HG03045 (cell line): ENCODE measurements around the gene B4GALNT2.
"Not testable (repeated sequence)": the region's sequence is repeated elsewhere in the genome, so short reads cannot be mapped to it uniquely, and the experiment has no call there.

Experiments
- ATAC-seq: cut with Tn5 transposase; IDR thresholded peaks from one replicate; pipeline ENCODE4 v1.9.1; 2021; ENCODE audit warnings: mild to moderate bottlenecking, moderate library complexity; ENCODE audit not compliant: unreplicated experiment

B4GALNT2 gene

DNA sequence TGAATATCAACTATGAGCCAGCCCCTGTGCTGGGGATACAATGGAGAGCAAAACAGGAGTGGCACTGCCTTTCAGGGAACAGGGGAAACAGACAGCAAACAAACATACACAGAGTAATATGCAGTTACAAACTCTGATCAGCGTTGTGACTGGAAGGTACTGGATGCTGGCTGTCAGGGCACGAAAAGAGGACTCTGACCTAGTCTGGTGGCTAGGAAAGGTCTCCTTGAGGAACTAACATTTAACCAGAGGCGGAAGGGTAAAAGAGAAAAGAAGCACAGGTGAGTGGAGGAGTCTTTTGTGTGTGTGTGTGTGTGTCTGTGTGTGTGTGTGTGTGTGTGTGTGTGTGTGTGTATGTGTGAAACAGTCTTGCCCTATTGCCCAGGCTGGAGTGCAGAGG is 12.4 kb upstream of the B4GALNT2 start:
- ATAC-seq = no peak

DNA sequence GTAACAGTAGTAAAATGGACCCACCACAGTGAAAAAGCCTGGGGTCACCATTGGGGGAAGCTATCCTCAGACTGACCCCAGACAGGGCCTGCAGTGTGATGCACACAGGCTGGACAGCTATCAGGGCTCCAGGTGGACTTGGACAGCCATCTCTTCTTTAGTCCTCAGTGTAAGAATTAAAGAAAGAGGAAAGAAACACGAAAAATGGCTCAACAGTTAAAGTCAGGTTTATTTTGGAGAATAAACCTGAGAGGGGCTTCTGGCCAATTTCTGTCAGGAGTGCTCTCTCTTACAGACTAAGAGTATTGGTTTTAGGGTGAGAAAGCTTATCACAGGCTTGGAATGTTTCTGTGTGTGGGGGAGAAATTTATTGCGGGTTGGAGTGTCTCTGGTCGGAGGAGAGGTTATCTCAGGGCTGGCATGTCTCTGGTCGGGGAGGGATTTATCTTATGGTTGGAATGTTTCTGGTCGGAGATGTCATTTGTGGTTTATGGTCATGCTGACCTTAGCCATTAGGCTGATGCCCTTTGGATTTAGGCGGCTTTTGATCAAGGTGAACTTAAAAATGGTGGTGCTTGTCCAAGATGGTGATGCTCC is 10.8 kb upstream of the B4GALNT2 start:
- ATAC-seq = no peak

DNA sequence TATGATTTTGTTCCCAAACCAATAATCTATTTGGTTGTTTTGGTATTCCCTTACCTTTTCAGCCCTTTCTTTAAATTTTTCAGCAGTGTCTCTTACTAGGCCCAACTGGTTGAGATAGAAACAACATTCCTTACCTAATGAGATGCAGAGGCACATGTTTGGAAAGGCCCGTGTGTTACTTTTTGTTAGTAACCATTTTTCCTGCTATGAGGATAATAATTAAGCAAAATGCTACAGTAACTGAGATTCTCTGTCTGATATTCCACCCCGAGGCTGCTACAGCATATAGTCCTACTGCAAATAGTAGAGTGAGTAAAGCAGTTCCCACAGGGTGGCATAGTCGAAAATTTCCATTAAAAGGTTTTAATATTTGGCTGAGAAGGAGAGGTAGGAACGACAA is 10.0 kb upstream of the B4GALNT2 start:
- ATAC-seq = no peak

DNA sequence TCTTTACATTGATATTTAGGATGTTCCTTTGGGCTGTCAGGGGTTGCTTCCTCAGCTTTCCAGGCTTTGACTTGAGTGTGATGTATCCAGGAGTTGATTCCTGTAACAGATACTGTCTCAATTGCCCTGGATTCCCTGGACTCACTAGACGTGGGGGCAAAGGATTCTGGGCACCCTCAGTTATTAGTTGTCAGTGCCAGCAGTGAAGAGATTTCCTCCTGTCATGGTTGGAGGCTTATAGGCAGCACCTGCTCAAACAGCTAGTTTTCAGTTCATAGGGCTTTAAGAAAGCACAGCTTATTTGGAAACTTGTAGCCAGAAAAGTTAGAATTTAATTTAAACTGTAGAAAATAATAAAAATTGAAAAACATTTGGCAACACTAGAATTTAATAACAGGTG is 9.5 kb upstream of the B4GALNT2 start:
- ATAC-seq = no peak

DNA sequence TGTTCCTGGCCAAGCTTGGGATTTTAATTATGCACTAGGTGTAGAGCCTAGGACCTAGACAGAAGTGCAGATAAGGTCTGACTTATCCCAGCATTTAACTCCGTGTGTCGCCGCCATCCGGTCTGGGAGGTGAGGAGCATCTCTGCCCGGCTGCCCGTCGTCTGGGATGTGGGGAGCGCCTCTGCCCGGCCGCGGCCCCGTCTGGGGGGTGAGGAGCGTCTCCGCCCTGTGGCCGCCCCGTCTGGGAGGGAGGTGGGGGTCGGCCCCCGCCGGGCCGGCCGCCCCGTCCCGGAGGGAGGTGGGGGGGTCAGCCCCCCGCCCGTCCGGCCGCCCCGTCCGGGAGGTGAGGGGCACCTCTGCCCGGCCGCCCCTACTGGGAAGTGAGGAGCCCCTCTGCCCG is 7.1 kb upstream of the B4GALNT2 start:
- no peak for ATAC-seq

DNA sequence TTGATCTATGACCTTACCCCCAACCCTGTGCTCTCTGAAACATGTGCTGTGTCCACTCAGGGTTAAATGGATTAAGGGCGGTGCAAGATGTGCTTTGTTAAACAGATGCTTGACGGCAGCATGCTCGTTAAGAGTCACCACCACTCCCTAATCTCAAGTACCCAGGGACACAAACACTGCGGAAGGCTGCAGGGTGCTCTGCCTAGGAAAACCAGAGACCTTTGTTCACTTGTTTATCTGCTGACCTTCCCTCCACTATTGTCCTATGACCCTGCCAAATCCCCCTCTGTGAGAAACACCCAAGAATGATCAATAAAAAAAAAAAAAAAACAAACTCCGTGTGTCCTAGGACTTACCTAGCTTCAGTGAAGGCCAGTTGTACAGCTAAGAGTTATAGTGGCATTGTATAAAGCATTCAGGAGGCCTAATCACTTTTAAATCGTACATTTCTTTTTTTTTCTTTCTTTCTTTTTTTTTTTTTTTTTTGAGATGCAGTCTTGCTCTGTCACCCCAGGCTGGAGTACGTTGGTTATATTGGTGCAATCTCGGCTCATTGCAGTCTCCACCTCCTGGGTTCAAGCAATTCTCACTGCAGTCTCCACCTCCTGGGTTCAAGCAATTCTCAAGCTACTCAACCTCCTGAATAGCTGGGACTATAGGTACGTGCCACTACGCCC is 6.2 kb upstream of the B4GALNT2 start:
- ATAC-seq = not testable (repeated sequence)

DNA sequence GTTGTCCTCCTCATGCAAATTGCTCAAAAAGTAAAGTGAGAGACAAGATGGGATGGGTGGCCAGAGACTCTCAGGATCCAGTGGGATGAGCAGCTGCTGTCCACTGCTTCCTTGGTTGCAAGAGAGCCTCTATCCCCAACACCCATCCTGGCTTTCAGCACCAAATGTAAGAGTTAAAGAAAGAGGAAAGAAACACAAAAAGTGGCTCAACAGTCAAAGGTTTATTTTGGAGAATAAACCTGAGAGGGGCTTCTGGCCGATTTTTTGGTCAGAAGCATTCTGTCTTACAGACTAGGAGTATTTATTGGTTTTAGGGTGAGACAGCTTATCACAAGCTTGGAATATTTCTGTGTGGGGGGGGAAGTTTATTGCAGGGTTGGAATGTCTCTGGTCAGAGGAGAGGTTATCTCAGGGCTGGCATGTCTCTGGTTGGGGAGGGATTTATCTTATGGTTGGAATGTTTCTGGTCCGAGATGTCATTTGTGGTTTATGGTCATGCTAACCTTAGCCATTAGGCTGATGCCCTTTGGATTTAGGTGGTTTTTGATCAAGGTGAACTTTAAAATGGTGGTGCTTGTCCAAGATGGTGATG is 3.1 kb upstream of the B4GALNT2 start:
- ATAC-seq = not testable (repeated sequence)

DNA sequence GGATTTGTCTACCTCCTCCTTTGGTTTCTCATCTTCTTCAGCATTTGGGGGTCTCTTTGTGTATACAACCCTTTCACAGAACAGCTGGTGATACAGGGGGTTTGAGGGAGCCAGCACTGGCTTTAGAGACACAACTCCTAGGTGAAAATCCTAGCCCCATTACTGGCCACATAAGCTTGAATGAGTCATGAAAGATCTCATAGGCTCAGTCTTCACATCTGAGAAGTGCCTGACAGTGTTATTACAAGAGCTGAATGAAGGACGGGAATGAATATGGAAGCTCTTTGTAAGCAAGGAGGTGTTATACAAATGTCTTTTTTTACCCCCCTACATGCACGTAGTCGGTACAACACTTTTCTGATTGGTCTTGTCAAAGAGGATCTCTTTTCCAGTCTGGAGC is 1.7 kb upstream of the B4GALNT2 start:
- no peak for ATAC-seq

DNA sequence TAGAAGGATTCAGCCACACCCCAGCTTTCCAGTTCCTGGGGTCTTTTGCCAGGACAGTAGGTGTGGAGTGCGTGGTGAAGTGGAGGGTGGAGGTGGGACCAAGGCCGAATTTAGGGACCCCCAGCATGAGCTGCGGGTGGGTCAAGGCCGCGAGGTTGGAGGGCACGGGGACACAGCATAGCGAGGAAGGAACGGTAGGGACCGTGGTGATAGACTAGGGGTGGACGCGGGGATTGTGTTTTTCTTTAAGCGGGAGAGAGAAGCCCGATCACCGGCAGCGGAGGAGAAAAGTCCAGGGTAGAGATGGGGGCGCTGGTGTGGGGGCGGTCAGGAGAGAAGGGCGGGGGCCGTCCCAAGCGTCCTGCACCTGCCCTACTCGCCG is 261 bp upstream of the B4GALNT2 start:
- ATAC-seq = no peak

DNA sequence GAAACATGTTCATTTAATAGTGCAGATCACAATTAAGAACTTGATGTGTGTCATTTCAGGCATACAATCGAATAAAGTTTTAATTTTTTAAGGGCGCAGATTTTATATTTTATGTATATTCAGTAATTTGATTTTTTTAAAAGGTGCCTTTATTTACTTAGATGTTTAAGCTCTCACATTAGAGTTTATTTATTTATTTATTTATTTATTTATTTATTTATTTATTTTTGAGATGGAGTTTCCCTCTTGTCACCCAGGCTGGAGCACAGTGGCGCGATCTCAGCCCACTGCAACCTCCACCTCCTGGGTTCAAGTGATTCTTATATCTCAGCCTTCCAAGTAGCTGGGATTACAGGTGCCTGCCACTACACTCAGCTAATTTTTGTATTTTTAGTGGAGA is 3.8 kb downstream of the B4GALNT2 start:
- ATAC-seq = no peak

DNA sequence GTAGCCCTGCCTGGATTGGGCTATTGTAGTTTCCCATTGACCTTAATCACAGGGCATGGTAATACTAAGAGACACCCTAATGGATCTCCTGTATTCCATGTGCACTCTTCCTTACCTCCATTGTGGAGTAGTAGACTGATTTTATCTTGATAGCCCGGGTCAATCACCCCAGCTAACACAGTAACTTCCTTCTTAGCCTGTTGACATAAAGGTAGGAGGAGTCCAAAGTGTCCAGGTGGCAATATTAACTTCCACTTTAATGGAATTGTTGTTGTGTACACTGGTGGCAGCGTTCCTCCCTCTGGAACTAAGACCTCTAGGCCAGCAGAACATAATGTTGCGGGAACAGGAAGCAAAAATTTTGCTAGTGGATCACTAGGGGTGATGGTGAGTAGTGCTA is 13.1 kb downstream of the B4GALNT2 start:
- ATAC-seq = not testable (repeated sequence)

DNA sequence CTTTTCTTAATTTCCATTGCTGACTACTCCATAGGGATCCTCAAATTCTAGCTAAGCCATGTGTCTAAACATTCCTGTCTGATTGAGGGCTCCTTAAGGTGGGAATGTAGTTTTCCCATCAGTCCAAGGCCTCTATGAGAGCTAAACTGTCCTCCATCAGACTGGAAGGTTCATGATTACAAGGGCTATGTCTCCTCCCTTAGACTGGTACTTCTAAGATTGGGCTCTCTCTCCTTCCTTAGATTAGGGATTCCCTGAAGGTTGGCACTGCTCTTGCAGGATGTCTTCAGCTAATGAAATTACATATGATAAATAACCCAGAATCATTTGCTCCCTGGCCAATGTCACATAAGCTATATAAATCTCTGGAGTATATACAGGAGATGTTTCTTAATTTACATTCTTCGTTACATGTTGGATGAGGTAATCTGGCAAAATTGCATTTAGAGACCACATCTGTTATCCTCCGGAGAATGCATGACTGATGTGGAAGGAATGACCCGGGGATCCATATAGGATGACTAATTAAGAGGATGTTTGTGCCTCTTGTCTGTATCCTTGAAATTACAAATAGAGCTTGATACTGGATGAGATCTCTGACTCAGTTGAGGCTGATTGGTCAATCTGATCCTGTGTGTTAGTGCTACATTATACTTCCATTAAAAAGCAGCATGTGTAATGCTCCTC is 14.2 kb downstream of the B4GALNT2 start:
- no peak for ATAC-seq

DNA sequence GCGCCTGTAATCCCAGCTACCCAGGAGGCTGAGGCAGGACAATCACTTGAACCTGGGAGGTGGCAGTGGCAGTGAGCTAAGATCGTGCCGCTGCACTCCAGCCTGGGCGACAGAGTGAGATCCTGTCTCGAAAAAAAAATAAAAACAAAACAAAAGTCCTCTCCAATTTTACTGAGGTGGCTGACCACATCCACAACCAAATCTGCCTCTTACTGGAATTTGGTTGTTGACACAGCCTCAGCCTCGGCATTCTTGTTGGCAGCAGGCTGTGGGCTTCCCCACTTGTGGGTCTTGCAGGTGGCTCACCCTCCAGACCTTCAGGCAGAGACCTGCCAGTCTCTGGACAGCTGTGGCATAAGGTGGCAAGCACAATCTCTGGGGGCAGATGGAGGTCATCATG is 15.6 kb downstream of the B4GALNT2 start:
- ATAC-seq = no peak

DNA sequence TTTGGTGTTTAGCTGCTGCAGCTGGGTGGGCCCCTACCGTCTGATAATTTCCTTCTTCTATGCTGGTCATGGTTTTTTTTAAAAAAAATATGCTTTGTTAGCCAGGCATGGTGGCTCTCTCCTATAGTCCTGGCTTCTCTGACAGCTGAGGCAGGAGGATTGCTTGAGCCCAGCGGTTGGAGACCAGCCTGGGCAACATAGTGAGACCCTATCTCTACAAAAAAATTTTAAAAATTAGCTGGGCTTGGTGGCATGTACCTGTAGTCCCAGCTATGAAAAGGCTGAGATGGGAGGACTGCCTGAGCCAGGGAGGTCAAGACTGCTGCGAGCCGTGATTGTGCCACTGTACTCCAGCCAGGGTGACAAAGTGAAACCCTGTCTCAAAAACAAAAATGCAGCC is 19.4 kb downstream of the B4GALNT2 start:
- ATAC-seq = no peak

DNA sequence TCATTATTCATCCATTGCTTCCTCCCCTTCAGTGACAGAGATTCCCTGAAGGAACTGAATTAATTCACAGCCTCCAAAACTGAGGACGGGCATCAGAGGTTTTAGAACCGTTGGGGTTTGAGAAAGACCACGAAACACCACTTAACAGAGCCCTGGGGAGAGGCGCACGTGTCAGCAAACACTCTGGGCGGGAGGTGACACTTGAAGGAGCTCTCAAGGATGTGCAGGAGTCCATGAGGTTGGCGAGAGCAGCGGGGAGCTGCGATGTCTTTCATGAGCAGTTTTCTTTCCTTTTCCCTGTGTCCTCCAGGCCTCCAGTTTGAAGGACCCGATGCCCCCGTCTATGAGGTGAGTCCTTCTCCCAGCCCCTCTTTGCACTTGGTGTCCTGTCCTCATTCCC is 23.7 kb downstream of the B4GALNT2 start:
- ATAC-seq = no peak

DNA sequence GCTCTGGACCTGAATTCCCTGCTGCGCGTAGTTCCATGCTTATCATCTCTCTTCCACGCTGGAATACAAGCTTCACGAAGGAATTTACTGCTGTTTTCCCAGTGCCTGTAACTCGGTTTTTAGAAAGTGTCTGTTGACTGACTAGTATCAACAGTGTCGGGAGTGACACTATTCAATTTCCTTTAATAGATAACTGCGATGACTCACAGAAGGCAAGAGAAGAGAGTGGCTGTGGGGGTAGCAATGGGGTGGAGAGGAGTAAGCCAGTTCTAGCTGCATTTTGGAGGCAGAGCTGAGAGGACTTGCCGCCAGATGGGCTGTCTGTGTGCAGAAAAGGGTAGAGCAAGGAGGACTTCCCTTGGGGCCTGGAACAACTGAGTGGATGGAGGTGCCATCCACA is 25.2 kb downstream of the B4GALNT2 start:
- no peak for ATAC-seq

DNA sequence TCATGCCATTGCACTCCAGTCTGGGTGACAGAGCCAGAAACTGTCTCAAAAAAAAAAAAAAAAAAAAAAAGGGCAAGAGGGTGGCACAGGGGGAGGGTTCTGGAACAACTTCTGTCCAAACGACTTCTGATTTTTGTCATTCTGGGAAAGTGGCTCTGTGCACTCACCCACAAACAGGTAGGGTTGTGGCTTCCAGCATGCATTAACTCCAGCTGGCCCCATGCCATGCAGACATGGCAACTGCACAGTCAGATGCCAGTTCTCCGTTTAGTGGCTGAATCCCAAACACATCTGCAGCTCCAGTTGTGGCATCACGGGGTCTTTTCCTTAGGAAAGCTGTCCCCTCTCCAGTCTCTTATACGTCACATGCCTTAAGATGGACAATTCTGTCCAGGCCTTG is 30.3 kb downstream of the B4GALNT2 start:
- ATAC-seq = no peak

DNA sequence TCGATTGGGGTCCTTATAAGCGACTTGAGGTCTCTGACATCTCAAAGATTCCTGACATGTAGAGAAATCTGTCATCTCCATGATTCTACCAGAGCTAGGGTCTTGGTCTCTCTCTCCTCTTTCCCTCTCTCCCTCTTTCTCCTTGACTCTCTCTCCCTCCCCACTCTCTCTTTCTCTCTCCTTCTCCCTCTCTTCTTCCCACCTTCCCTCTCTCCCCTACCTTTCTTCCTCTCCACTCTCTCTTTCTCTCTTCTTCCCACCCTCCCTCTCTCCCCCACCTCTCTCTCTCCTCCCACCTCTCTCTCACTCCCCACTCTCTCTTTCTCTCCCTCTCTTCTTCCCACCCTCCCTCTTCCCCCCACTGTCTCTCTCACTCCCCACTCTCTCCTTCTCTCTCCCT is 32.6 kb downstream of the B4GALNT2 start:
- no peak for ATAC-seq

DNA sequence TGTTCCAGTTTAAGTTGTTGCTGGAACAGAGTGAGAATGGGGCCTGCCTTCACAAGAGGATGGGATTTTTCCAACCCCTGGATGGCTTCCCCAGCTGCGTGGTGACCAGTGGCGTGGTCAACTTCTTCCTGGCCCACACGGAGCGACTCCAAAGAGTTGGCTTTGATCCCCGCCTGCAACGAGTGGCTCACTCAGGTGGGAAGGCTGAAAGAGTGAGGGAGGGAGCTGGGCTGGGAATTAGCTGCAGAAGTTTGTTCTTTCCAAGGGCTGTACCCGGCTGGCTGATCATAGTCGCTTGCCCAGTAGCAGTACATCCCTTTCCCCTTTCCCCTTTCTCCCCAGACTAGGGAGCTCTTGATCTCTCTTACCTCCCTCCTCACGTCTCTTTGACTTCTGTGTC is 36.1 kb downstream of the B4GALNT2 start:
- ATAC-seq = no peak

DNA sequence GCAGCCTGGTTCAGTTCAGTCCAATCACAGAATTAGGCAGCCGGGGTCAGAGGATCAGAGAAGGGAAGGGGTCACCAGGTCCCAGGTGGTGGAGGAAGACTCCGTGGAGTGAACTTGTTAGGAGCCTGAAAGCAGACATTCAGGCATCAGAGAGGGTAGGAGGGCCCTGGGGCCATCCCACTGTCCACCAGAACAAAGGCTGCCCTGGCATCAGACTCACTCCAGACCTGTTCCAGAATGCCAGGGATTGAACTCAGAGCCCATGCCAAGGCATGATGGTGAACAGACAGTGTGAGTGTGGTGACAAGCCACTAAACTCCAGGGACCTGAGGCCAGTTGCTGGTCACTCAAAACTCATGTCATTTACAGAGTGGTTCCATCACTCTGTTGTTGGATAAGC is 37.6 kb downstream of the B4GALNT2 start:
- ATAC-seq = no peak

DNA sequence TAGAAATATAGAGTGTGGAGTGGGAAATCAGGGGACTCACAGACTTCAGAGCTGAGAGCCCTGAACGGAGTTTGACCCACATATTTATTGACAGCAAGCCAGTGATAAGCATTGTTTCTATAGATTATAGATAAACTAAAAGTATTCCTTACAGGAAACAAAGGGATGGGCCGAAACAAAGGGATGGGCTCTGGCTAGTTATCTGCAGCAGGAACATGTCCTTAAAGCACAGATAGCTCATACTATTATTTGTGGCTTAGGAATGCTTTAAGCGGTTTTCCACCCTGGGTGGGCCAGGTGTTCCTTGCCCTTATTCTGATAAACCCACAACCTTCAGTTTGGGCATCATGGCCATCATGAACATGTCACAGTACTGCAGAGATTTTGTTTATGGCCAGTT is 38.1 kb downstream of the B4GALNT2 start:
- not testable (repeated sequence) for ATAC-seq

DNA sequence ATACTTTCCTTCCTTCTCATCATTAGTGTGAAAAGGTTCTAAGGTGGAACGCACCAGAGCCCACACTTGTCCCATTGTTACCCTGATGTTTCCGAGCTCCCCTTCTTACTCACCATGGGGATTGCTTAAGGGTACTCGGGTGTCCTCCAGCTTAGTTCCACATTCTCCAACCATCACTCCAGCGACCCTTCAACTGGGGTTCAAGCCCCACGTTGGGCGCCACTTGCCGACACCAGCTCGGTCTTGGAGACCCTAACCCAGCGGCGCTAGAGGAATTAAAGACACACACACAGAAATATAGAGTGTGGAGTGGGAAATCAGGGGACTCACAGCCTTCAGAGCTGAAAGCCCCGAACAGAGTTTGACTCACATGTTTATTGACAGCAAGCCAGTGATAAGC is 43.4 kb downstream of the B4GALNT2 start:
- not testable (repeated sequence) for ATAC-seq
